ENCODE results near the gene SYCN.
"Not testable (repeated sequence)": the region's sequence is repeated elsewhere in the genome, so short reads cannot be mapped to it uniquely, and the experiment has no call there.

Gene SYCN

GRCh38 chr19:39224910-39225309 lies 20.8 kb upstream of the SYCN start:
- no peak for DNase-seq (ENCODE audit: low read depth in 2 of 2)

GRCh38 chr19:39223703-39224279 lies 19.7 kb upstream of the SYCN start:
- DNase-seq (ENCODE audit: low read depth in 2 of 2), result no peak

- not testable (repeated sequence) for DNase-seq (ENCODE audit: low read depth in 2 of 2)
Measured at GRCh38 chr19:39219108-39219507, 15.0 kb upstream of the SYCN start.

GRCh38 chr19:39218230-39219007 lies 14.4 kb upstream of the SYCN start:
- DNase-seq (ENCODE audit: low read depth in 2 of 2), result no peak

GRCh38 chr19:39217094-39217493 lies 13.0 kb upstream of the SYCN start:
- no peak for DNase-seq (ENCODE audit: low read depth in 2 of 2)

- DNase-seq (ENCODE audit: low read depth in 2 of 2), result not testable (repeated sequence)
Measured at GRCh38 chr19:39215323-39215722, 11.3 kb upstream of the SYCN start.

- DNase-seq (ENCODE audit: low read depth in 2 of 2), result peak; percentile 40 to 52
Measured at GRCh38 chr19:39212375-39212742, 8.3 kb upstream of the SYCN start.

- DNase-seq (ENCODE audit: low read depth in 2 of 2), result no peak
Measured at GRCh38 chr19:39211731-39212374, 7.8 kb upstream of the SYCN start.

- DNase-seq (ENCODE audit: low read depth in 2 of 2), result no peak
Measured at GRCh38 chr19:39209196-39209595, 5.1 kb upstream of the SYCN start.

GRCh38 chr19:39208175-39208795 lies 4.2 kb upstream of the SYCN start:
- DNase-seq (ENCODE audit: low read depth in 2 of 2), result no peak

GRCh38 chr19:39207293-39207836 lies 3.3 kb upstream of the SYCN start:
- DNase-seq (ENCODE audit: low read depth in 2 of 2), result no peak

GRCh38 chr19:39206122-39206521 lies 2.1 kb upstream of the SYCN start:
- no peak for DNase-seq (ENCODE audit: low read depth in 2 of 2)

- DNase-seq (ENCODE audit: low read depth in 2 of 2), result no peak
Measured at GRCh38 chr19:39205449-39205764, 1.3 kb upstream of the SYCN start.

- DNase-seq (ENCODE audit: low read depth in 2 of 2), result no peak
Measured at GRCh38 chr19:39202998-39203355, 1.1 kb downstream of the SYCN start.

GRCh38 chr19:39200803-39201115 lies 3.3 kb downstream of the SYCN start:
- DNase-seq (ENCODE audit: low read depth in 2 of 2), result no peak

GRCh38 chr19:39200066-39200802 lies 3.8 kb downstream of the SYCN start:
- DNase-seq (ENCODE audit: low read depth in 2 of 2), result no peak

- no peak for DNase-seq (ENCODE audit: low read depth in 2 of 2)
Measured at GRCh38 chr19:39199025-39199424, 5.0 kb downstream of the SYCN start.

- no peak for DNase-seq (ENCODE audit: low read depth in 2 of 2)
Measured at GRCh38 chr19:39197808-39198207, 6.3 kb downstream of the SYCN start.

GRCh38 chr19:39196860-39197562 lies 7.1 kb downstream of the SYCN start, which contains the start of gene NCCRP1:
TSS of gene NCCRP1 (plus strand) at chr19:39196964. CDS start at chr19:39196983, 19 bp downstream.
- DNase-seq (ENCODE audit: low read depth in 2 of 2), result no peak

- no peak for DNase-seq (ENCODE audit: low read depth in 2 of 2)
Measured at GRCh38 chr19:39196320-39196719, 7.7 kb downstream of the SYCN start.

GRCh38 chr19:39195755-39196154 lies 8.3 kb downstream of the SYCN start:
- no peak for DNase-seq (ENCODE audit: low read depth in 2 of 2)

All from stimulated activated CD8-positive, alpha-beta memory T cell treated with anti-CD3 and anti-CD28 coated beads, Interleukin-2, amount 100 ng/mL, for 48 hours (primary cell).